Activated naive CD4-positive, alpha-beta T cell treated with anti-CD3 and anti-CD28 coated beads, Interleukin-2, amount 50 U/mL, for 24 hours (primary cell): Measurements from ENCODE around the gene RUFY4.

Source experiments
- H3K27ac Mint-ChIP-seq: one replicate; pipeline ENCODE4 v1.8.0; 2021; ENCODE audit warnings: mild to moderate bottlenecking, mixed read lengths
- H3K27me3 Mint-ChIP-seq: one replicate; pipeline ENCODE4 v1.8.0; 2021; ENCODE audit warnings: mixed read lengths
- H3K36me3 Mint-ChIP-seq: one replicate; pipeline ENCODE4 v1.8.0; 2021; ENCODE audit warnings: mixed read lengths
- H3K4me1 Mint-ChIP-seq: one replicate; pipeline ENCODE4 v1.8.0; 2021; ENCODE audit warnings: mixed read lengths
- H3K4me3 Mint-ChIP-seq: one replicate; pipeline ENCODE4 v1.8.0; 2021; ENCODE audit warnings: mild to moderate bottlenecking, mixed read lengths
- H3K9me3 Mint-ChIP-seq: one replicate; pipeline ENCODE4 v1.8.0; 2021; ENCODE audit warnings: mixed read lengths

The RUFY4 gene

GRCh38 chr2:218130822-218131221 lies 61.8 kb downstream of the RUFY4 start:
- peaks cover 4% of the 10 kb centered on the region for H3K4me1 Mint-ChIP-seq
- peaks cover 5% of the 10 kb centered on the region for H3K27me3 Mint-ChIP-seq
- no peak overlapping the region for H3K27ac Mint-ChIP-seq
- no peak overlapping the region for H3K4me3 Mint-ChIP-seq
- peaks cover 2% of the 10 kb centered on the region for H3K36me3 Mint-ChIP-seq
- no peaks in the 10 kb centered on the region for H3K9me3 Mint-ChIP-seq

- no peaks in the 10 kb centered on the region for H3K9me3 Mint-ChIP-seq
- H3K27me3 Mint-ChIP-seq: peaks cover 16% of the 10 kb centered on the region
- no peak overlapping the region for H3K4me3 Mint-ChIP-seq
- peaks cover 3% of the 10 kb centered on the region for H3K36me3 Mint-ChIP-seq
- no peak overlapping the region for H3K27ac Mint-ChIP-seq
- H3K4me1 Mint-ChIP-seq: no peaks in the 10 kb centered on the region
Measured at GRCh38 chr2:218137514-218137913, 68.5 kb downstream of the RUFY4 start.

GRCh38 chr2:218138047-218138446 lies 69.0 kb downstream of the RUFY4 start:
- peaks cover 16% of the 10 kb centered on the region for H3K27me3 Mint-ChIP-seq
- H3K36me3 Mint-ChIP-seq: peaks cover 3% of the 10 kb centered on the region

More at GRCh38 chr2:218138047-218138446, 69.0 kb downstream of the RUFY4 start:
- Mint-ChIP-seq H3K4me1 (no peaks in the 10 kb centered on the region), H3K27ac (no peak overlapping the region), H3K9me3 (no peaks in the 10 kb centered on the region), H3K4me3 (no peak overlapping the region)
